Neuronal stem cell (in vitro differentiated cells): Measurements from ENCODE around the gene SLC44A3.

Experiments used
- DNase-seq: peaks from one replicate; pipeline ENCODE4 v3.0.0-alpha.2; 2013; ENCODE audit warnings: low spot score
- H2AFZ ChIP-seq: one replicate; pipeline ENCODE4 v1.6.1; 2013; ENCODE audit warnings: mild to moderate bottlenecking, low read length, inconsistent platforms
- H2AK5ac ChIP-seq: 2 replicates; pipeline ENCODE4 v1.6.1; 2013; ENCODE audit warnings: low read depth, mild to moderate bottlenecking, inconsistent platforms, low read length, moderate library complexity, mixed read lengths
- H2BK120ac ChIP-seq: 2 replicates; pipeline ENCODE4 v1.6.1; 2013; ENCODE audit warnings: low read depth, mild to moderate bottlenecking, inconsistent platforms, low read length, moderate library complexity, mixed read lengths
- H2BK12ac ChIP-seq: one replicate; pipeline ENCODE4 v1.6.1; 2013; ENCODE audit warnings: low read length, inconsistent platforms
- H2BK15ac ChIP-seq: 2 replicates; pipeline ENCODE4 v1.6.1; 2013; ENCODE audit warnings: mild to moderate bottlenecking, low read length, inconsistent platforms, mixed read lengths
- H2BK5ac ChIP-seq: one replicate; pipeline ENCODE4 v1.6.1; 2013; ENCODE audit warnings: inconsistent platforms, mild to moderate bottlenecking, low read length, moderate library complexity
- H3K14ac ChIP-seq: one replicate; pipeline ENCODE4 v1.6.1; 2013; ENCODE audit warnings: low read length, inconsistent platforms
- H3K18ac ChIP-seq: 2 replicates; pipeline ENCODE4 v1.6.1; 2013; ENCODE audit warnings: low read length, inconsistent platforms
- H3K23ac ChIP-seq: 2 replicates; pipeline ENCODE4 v1.6.1; 2013; ENCODE audit warnings: low read depth, mild to moderate bottlenecking, mixed read lengths, low read length, inconsistent platforms; ENCODE audit not compliant: poor library complexity
- H3K27ac ChIP-seq: replicated peaks from 3 replicates; pipeline ENCODE4 v1.5.1; 2013; ENCODE audit warnings: low read length, inconsistent platforms
- H3K27me3 ChIP-seq, 3 experiments: 2 replicates each; pipeline ENCODE4 v1.6.1; 2013; ENCODE audit warnings: low read length in 3 of 3, mild to moderate bottlenecking in 2 of 3, inconsistent platforms in 1 of 3, low read depth in 1 of 3, mixed read lengths in 1 of 3, moderate library complexity in 1 of 3; ENCODE audit not compliant: control insufficient read depth in 3 of 3, insufficient read depth in 3 of 3
- H3K36me3 ChIP-seq, 2 donors: replicated peaks in 1 of 2; 2 replicates each; pipeline ENCODE4 v1.6.1; 2013; ENCODE audit warnings: low read length in 2 of 2; ENCODE audit not compliant: control insufficient read depth in 2 of 2, insufficient read depth in 2 of 2
- H3K4ac ChIP-seq: 2 replicates; pipeline ENCODE4 v1.6.1; 2013; ENCODE audit warnings: inconsistent platforms, mild to moderate bottlenecking, low read length, moderate library complexity
- H3K4me1 ChIP-seq, 2 donors: 1 replicate in 1 of 2; 2 replicates in 1 of 2; pipeline ENCODE4 v1.6.1; 2013; ENCODE audit warnings: low read length in 2 of 2, low read depth in 1 of 2; ENCODE audit not compliant: control insufficient read depth in 2 of 2, insufficient read depth in 1 of 2
- H3K4me2 ChIP-seq: one replicate; pipeline ENCODE4 v1.6.1; 2013; ENCODE audit warnings: mild to moderate bottlenecking, low read length, inconsistent platforms; ENCODE audit not compliant: insufficient read depth, poor library complexity, severe bottlenecking
- H3K4me3 ChIP-seq, 2 donors: 2 replicates each; pipeline ENCODE4 v1.5.1; 2013; ENCODE audit warnings: low read length in 2 of 2, mild to moderate bottlenecking in 2 of 2, inconsistent platforms in 1 of 2, moderate library complexity in 1 of 2
- H3K79me1 ChIP-seq: one replicate; pipeline ENCODE4 v1.6.1; 2013; ENCODE audit warnings: low read depth, mild to moderate bottlenecking, inconsistent platforms, low read length, moderate library complexity
- H3K9ac ChIP-seq: one replicate; pipeline ENCODE4 v1.6.1; 2013; ENCODE audit warnings: mild to moderate bottlenecking, low read depth, low read length, inconsistent platforms; ENCODE audit not compliant: poor library complexity
- H3K9me3 ChIP-seq, 2 donors: replicated peaks in 1 of 2; 2 replicates each; pipeline versions ENCODE3 to v1.6.1; 2013; ENCODE audit warnings: low read length in 2 of 2, mild to moderate bottlenecking in 2 of 2, inconsistent platforms in 1 of 2, low read depth in 1 of 2, mixed read lengths in 1 of 2, moderate library complexity in 1 of 2; ENCODE audit not compliant: control insufficient read depth in 2 of 2, insufficient read depth in 1 of 2
- H4K8ac ChIP-seq: one replicate; pipeline ENCODE4 v1.6.1; 2013; ENCODE audit warnings: low read depth, mild to moderate bottlenecking, inconsistent platforms, low read length, moderate library complexity
- H4K91ac ChIP-seq: one replicate; pipeline ENCODE4 v1.6.1; 2013; ENCODE audit warnings: low read length, low read depth, mild to moderate bottlenecking, inconsistent platforms; ENCODE audit not compliant: poor library complexity
- WGBS, 2 donors: extraction: QIAGEN DNeasy Blood & Tissue Kit; methylation state at CpG; one replicate each; pipeline ENCODE4 v1.1.7; 2013; ENCODE audit warnings: missing lambda C conversion rate in 2 of 2, mixed read lengths in 1 of 2; ENCODE audit not compliant: insufficient read length in 2 of 2, insufficient replicate concordance in 1 of 2; ENCODE audit errors: extremely low coverage in 2 of 2; 5-methylcytosine and 5-hydroxymethylcytosine counted together

Gene SLC44A3

DNA sequence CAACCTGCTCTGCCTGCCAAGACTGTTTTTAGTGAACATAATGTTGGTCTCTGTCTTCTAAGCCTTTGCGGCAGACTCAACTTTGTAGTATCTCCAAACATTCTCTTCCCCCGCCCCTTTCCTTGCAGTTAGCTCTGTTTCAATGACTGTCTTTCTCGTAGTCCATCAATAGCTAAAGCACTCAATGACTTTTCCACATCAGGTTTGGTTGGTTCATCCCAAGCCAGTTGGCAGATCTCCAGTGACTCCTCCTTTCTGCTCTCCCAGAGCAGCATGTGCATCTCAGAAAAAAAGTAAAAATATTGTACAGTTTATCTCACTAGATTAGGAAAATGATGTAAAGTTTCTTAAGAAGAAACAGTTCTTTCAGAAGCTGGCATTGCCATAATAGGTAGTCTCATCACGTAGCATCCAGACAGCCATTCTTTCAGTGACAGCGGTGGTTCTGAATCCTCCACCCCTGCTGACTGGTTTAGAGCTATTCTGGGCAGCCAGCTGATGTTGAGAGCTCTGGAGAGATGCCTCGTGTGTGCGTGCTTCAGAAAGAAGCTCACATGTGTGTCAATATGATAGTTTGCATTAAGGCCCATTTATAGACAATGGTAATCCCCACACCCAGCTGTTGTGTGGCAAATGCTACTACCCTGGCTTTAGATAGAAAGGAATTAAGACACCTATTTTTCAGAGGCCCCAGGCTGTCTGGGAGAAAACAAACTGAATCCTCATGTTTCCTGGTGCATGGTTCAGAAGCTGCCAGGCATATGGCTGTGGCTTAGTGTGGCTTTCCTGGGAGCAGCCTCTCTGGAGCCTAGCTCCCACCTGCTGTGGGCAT lies 53.6 kb downstream of the SLC44A3 start:
- H2AFZ ChIP-seq, result peak overlapping the region; percentile 6
- peaks cover 2 to 18% of the 10 kb centered on the region in 2 donors for H3K4me1 ChIP-seq
- H3K4ac ChIP-seq, result no peak overlapping the region
- no peak overlapping the region for H3K18ac ChIP-seq
- no peaks in the 10 kb centered on the region for H3K27me3 ChIP-seq
- no peak overlapping the region for H4K8ac ChIP-seq
- no peak overlapping the region for H3K27ac ChIP-seq
- H3K79me1 ChIP-seq, result no peaks in the 10 kb centered on the region
- H2BK12ac ChIP-seq, result no peak overlapping the region
- no peak overlapping the region for H3K4me2 ChIP-seq
- no peaks in the 10 kb centered on the region for H3K9me3 ChIP-seq
- no peak overlapping the region for H2AK5ac ChIP-seq
- H3K36me3 ChIP-seq, result no peaks in the 10 kb centered on the region
- no peak overlapping the region for H4K91ac ChIP-seq
- no peak overlapping the region for H2BK15ac ChIP-seq
- H3K14ac ChIP-seq, result no peak overlapping the region
- no peak overlapping the region for H3K23ac ChIP-seq
- H3K4me3 ChIP-seq, result no peak overlapping the region
- DNase-seq, result no peak
- no peak overlapping the region for H2BK5ac ChIP-seq
- H3K9ac ChIP-seq, result no peak overlapping the region
- no peak overlapping the region for H2BK120ac ChIP-seq
- no CpG with 5 or more reads among the region's 7 CpGs for WGBS, 2 donors

GRCh38 chr1:94874423-94874822 lies 54.3 kb downstream of the SLC44A3 start:
- H3K4me1 ChIP-seq, result peaks cover 1 to 18% of the 10 kb centered on the region in 2 donors
- H3K27me3 ChIP-seq, result no peaks in the 10 kb centered on the region
- H4K8ac ChIP-seq, result no peak overlapping the region
- no peak overlapping the region for H2AK5ac ChIP-seq
- no peak overlapping the region for H3K4me2 ChIP-seq
- no peak overlapping the region for H4K91ac ChIP-seq
- no peak overlapping the region for H3K4me3 ChIP-seq
- H2BK120ac ChIP-seq, result no peak overlapping the region
- H3K14ac ChIP-seq, result no peak overlapping the region
- no peak overlapping the region for H2BK15ac ChIP-seq
- no peak for DNase-seq
- H3K36me3 ChIP-seq, result no peaks in the 10 kb centered on the region
- H3K27ac ChIP-seq, result no peak overlapping the region
- no peak overlapping the region for H2BK12ac ChIP-seq
- H3K23ac ChIP-seq, result no peak overlapping the region
- H3K18ac ChIP-seq, result no peak overlapping the region
- no CpG with 5 or more reads among the region's 6 CpGs for WGBS, 2 donors
- H3K79me1 ChIP-seq, result no peaks in the 10 kb centered on the region
- H2AFZ ChIP-seq, result no peak overlapping the region
- no peak overlapping the region for H3K4ac ChIP-seq
- H3K9ac ChIP-seq, result no peak overlapping the region
- no peaks in the 10 kb centered on the region for H3K9me3 ChIP-seq
- H2BK5ac ChIP-seq, result no peak overlapping the region

- no CpG with 5 or more reads among the region's 4 CpGs for WGBS, 2 donors
- no peak overlapping the region for H2BK15ac ChIP-seq
- H4K91ac ChIP-seq, result no peak overlapping the region
- H3K9ac ChIP-seq, result no peak overlapping the region
- H2BK120ac ChIP-seq, result no peak overlapping the region
- no peak overlapping the region for H2BK12ac ChIP-seq
- no peak overlapping the region for H2BK5ac ChIP-seq
- H3K79me1 ChIP-seq, result no peaks in the 10 kb centered on the region
- H4K8ac ChIP-seq, result no peak overlapping the region
- H3K4me2 ChIP-seq, result no peak overlapping the region
- H3K36me3 ChIP-seq, result no peaks in the 10 kb centered on the region
- no peak overlapping the region for H2AFZ ChIP-seq
- no peak overlapping the region for H2AK5ac ChIP-seq
- H3K18ac ChIP-seq, result no peak overlapping the region
- H3K9me3 ChIP-seq, result no peaks in the 10 kb centered on the region
- no peak overlapping the region for H3K4ac ChIP-seq
- no peaks in the 10 kb centered on the region for H3K27me3 ChIP-seq
- no peak overlapping the region for H3K14ac ChIP-seq
- H3K4me3 ChIP-seq, result no peak overlapping the region
- no peak overlapping the region for H3K23ac ChIP-seq
- no peak for DNase-seq
- peaks cover 1 to 18% of the 10 kb centered on the region in 2 donors for H3K4me1 ChIP-seq
- no peak overlapping the region for H3K27ac ChIP-seq
These were observed 55.6 kb downstream of the SLC44A3 start for GRCh38 chr1:94875794-94876193.

DNA sequence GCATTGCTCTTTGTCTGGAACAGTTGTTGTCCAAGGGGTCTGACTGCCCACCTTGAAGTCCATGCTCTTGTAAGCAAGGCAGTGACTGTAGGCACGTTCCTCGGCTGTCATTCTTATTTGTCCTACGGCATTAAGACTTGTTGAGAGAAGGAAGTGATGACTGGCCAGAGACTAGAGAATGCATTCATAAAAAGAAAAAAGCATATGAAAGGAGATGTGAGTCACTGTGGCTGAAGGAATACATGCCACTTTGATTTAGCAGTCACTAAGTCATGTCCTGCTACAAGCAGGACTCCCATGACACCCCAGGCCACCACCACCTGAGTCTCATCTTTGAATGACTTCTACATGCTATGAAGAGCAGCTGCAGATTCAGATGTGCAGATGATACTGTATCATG lies 56.2 kb downstream of the SLC44A3 start:
- Histone ChIP-seq H2BK5ac (no peak overlapping the region), H3K9ac (no peak overlapping the region), H3K18ac (no peak overlapping the region), H4K8ac (no peak overlapping the region), H3K4ac (no peak overlapping the region), H3K9me3 (no peaks in the 10 kb centered on the region), H2BK15ac (no peak overlapping the region), H3K23ac (no peak overlapping the region), H3K27ac (no peak overlapping the region), H2AK5ac (no peak overlapping the region), H3K4me1 (peaks cover under 1 to 18% of the 10 kb centered on the region in 2 donors), H3K14ac (no peak overlapping the region), H4K91ac (no peak overlapping the region), H2BK120ac (no peak overlapping the region), H3K79me1 (no peaks in the 10 kb centered on the region), H3K27me3 (no peaks in the 10 kb centered on the region), H2AFZ (no peak overlapping the region), H3K4me3 (no peak overlapping the region), H3K4me2 (no peak overlapping the region), H2BK12ac (no peak overlapping the region), H3K36me3 (no peaks in the 10 kb centered on the region)
- WGBS, 2 donors, result no CpG with 5 or more reads among the region's 3 CpGs
- no peak for DNase-seq
